H1 (cell line): ENCODE data around the gene MYPOP.

Experiments
- ATF3 ChIP-seq: IDR thresholded peaks from 2 replicates; pipeline ENCODE4 v1.6.1; 2011; ENCODE audit warnings: low read depth, mild to moderate bottlenecking, low read length; ENCODE audit not compliant: insufficient read depth
- BACH1 ChIP-seq: IDR thresholded peaks from 2 replicates; pipeline ENCODE4 v1.6.1; 2012; ENCODE audit warnings: low read length, improper control_type of control experiment
- BCL11A ChIP-seq, 2 experiments: IDR thresholded peaks; one replicate each; pipeline ENCODE4 v1.6.1; 2011; ENCODE audit warnings: low read depth in 2 of 2, low read length in 2 of 2, mild to moderate bottlenecking in 2 of 2
- BRCA1 ChIP-seq: IDR thresholded peaks from 2 replicates; pipeline ENCODE4 v1.6.1; 2012; ENCODE audit warnings: low read depth, low read length, improper control_type of control experiment
- CTCF ChIP-seq, 3 experiments: IDR thresholded peaks; 1 replicate in 2 of 3; 2 replicates in 1 of 3; pipeline versions ENCODE4 v1.5.1 to v1.6.1; 2011; ENCODE audit warnings: low read length in 3 of 3, mild to moderate bottlenecking in 3 of 3, inconsistent platforms in 2 of 3, low read depth in 1 of 3, moderate library complexity in 1 of 3; ENCODE audit not compliant: insufficient read depth in 1 of 3; ENCODE audit errors: control extremely low read depth in 1 of 3
- JUN ChIP-seq: IDR thresholded peaks from 2 replicates; pipeline ENCODE4 v1.6.1; 2011; ENCODE audit warnings: low read depth, mild to moderate bottlenecking, improper control_type of control experiment, low read length
- POLR2AphosphoS5 ChIP-seq: IDR thresholded peaks from 2 replicates; pipeline ENCODE4 v1.6.1; 2011; ENCODE audit warnings: low read depth, low read length
- RNF2 ChIP-seq: fragments of 200-900, 300-1000 bp; sonication (generic); IDR thresholded peaks from 2 replicates; pipeline ENCODE4 v1.7.1; 2016; ENCODE audit warnings: borderline replicate concordance, low read depth, mild to moderate bottlenecking, antibody characterized with exemption, low read length; ENCODE audit not compliant: poor library complexity, severe bottlenecking; ENCODE audit errors: missing control alignments
- SIRT6 ChIP-seq: IDR thresholded peaks from one replicate; pipeline ENCODE4 v1.7.1; 2012; ENCODE audit warnings: low read length, inconsistent platforms
- SRF ChIP-seq: IDR thresholded peaks from 2 replicates; pipeline ENCODE4 v1.6.1; 2011; ENCODE audit warnings: mild to moderate bottlenecking, low read depth, low read length, moderate library complexity
- TAF1 ChIP-seq: IDR thresholded peaks from 2 replicates; pipeline ENCODE4 v1.6.1; 2011; ENCODE audit warnings: mild to moderate bottlenecking, low read depth, low read length

GRCh38 chr19:45934551-45935230 lies 32.3 kb upstream of the MYPOP start:
- TF ChIP-seq CTCF (IDR thresholded peaks at IDR 0.05; ENCODE audit: control extremely low read depth in 1 of 3, insufficient read depth in 1 of 3, low read depth in 1 of 3, low read length in 3 of 3) (no peak), SRF (no peak), POLR2AphosphoS5 (no peak), RNF2 (no peak), TAF1 (no peak), ATF3 (no peak), SIRT6 (no peak), JUN (no peak), BACH1 (no peak), BRCA1 (no peak), BCL11A (IDR thresholded peaks at IDR 0.05; ENCODE audit: low read depth in 2 of 2, low read length in 2 of 2) (no peak)
